Left ventricle myocardium inferior (tissue), 1 donor: ENCODE data around the gene MOXD1. TPM values are rescaled to one million over a fixed set of nuclear protein-coding genes. Genes with fewer than 3 reads are reported as not detected.

ENCODE experiments used
- DNase-seq: peaks from one replicate; pipeline ENCODE4 v3.0.0-alpha.2; 2020
- H3K27ac ChIP-seq: fragments of 200-600 bp; replicated peaks from 2 replicates; pipeline ENCODE4 v1.8.0; 2021
- H3K27me3 ChIP-seq: fragments of 200-600 bp; 2 replicates; pipeline ENCODE4 v1.8.0; 2021; ENCODE audit warnings: low read depth
- H3K36me3 ChIP-seq: fragments of 200-600 bp; 2 replicates; pipeline ENCODE4 v1.8.0; 2021
- H3K4me1 ChIP-seq: fragments of 200-600 bp; 2 replicates; pipeline ENCODE4 v1.8.0; 2021
- H3K4me3 ChIP-seq: fragments of 200-600 bp; 2 replicates; pipeline ENCODE4 v1.8.0; 2021; ENCODE audit warnings: mild to moderate bottlenecking, moderate library complexity
- H3K9me3 ChIP-seq: fragments of 200-600 bp; replicated peaks from 2 replicates; pipeline ENCODE4 v1.8.0; 2021
- CTCF ChIP-seq: fragments of 200-600 bp; IDR thresholded peaks from 2 replicates; pipeline ENCODE4 v1.8.0; 2021; ENCODE audit warnings: antibody characterized with exemption, mild to moderate bottlenecking, borderline replicate concordance
- intact Hi-C: fragments of 100-400 bp; cut with micrococcal nuclease; formaldehyde crosslinking; loops from one replicate; pipeline ENCODE4 v1.11.0; 2022
- total RNA-seq: library from RNA; stranded (reverse); fragmentation: NEBNext Ultra II Directional; extraction: Animal tissue kit (Norgen Biotek cat#: 25700); gene quantifications from one replicate; pipeline ENCODE4 v1.2.1, GENCODE V29; 2021
- donor health status: DM: no; HTN: yes; CAD: no; lungs with severe emphysema.

MOXD1 gene
- total RNA-seq, 1 donor from 2014 or later, result 3.4 TPM

GRCh38 chr6:132405143-132405915, 4.1 kb upstream of the MOXD1 start:
- H3K27ac ChIP-seq, result no peak overlapping the region
- intact Hi-C loops, result no loop called here

GRCh38 chr6:132404736-132405135, 3.5 kb upstream of the MOXD1 start:
- no peak for DNase-seq
- Histone ChIP-seq H3K9me3 (no peaks in the 10 kb centered on the region), H3K27ac (no peak overlapping the region), H3K27me3 (peaks cover 67% of the 10 kb centered on the region), H3K4me3 (no peak overlapping the region), H3K4me1 (peaks cover 12% of the 10 kb centered on the region), H3K36me3 (no peaks in the 10 kb centered on the region)
- intact Hi-C loops, result no loop called here
- TF ChIP-seq CTCF, result no peak

More at GRCh38 chr6:132405143-132405915, 4.1 kb upstream of the MOXD1 start:
- Histone ChIP-seq H3K9me3 (no peaks in the 10 kb centered on the region), H3K27me3 (peaks cover 61% of the 10 kb centered on the region), H3K4me1 (peaks cover 12% of the 10 kb centered on the region), H3K4me3 (no peak overlapping the region), H3K36me3 (no peaks in the 10 kb centered on the region)
- no peak for TF ChIP-seq CTCF
- no peak for DNase-seq

GRCh38 chr6:132404330-132404729, 3.1 kb upstream of the MOXD1 start:
- H3K9me3 ChIP-seq, result no peaks in the 10 kb centered on the region
- TF ChIP-seq CTCF, result no peak
- H3K27ac ChIP-seq, result no peak overlapping the region
- intact Hi-C loops, result no loop called here
- H3K4me1 ChIP-seq, result peaks cover 12% of the 10 kb centered on the region
- H3K27me3 ChIP-seq, result peaks cover 71% of the 10 kb centered on the region
- no peaks in the 10 kb centered on the region for H3K36me3 ChIP-seq
- DNase-seq, result no peak
- H3K4me3 ChIP-seq, result no peak overlapping the region

GRCh38 chr6:132401618-132402285, 477 bp upstream of the MOXD1 start:
- Histone ChIP-seq H3K36me3 (no peaks in the 10 kb centered on the region), H3K9me3 (no peaks in the 10 kb centered on the region), H3K27ac (peak overlapping the region; percentile 51), H3K4me1 (peaks cover 12% of the 10 kb centered on the region), H3K4me3 (peak overlapping the region; percentile 74), H3K27me3 (peaks cover 91% of the 10 kb centered on the region)
- DNase-seq, result no peak
- intact Hi-C loops, result no loop called here
- TF ChIP-seq CTCF, result no peak

GRCh38 chr6:132400555-132400882, 756 bp downstream of the MOXD1 start:
- TF ChIP-seq CTCF, result no peak
- Histone ChIP-seq H3K36me3 (no peaks in the 10 kb centered on the region), H3K4me3 (peak overlapping the region; percentile 74), H3K4me1 (peaks cover 12% of the 10 kb centered on the region), H3K27me3 (peaks cover 84% of the 10 kb centered on the region), H3K27ac (peak overlapping the region; percentile 51), H3K9me3 (peaks cover 11% of the 10 kb centered on the region)
- no peak for DNase-seq
- intact Hi-C loops, result no loop called here
